ENCODE measurements around the gene EPB42. TPM values are rescaled to one million over a fixed set of nuclear protein-coding genes. Genes with fewer than 3 reads are reported as not detected.

The EPB42 gene
- polyA plus RNA-seq, 1 donor (not counting 4 experiments of a cell fraction or from before 2014, with no cell fraction given), result not detected

DNA sequence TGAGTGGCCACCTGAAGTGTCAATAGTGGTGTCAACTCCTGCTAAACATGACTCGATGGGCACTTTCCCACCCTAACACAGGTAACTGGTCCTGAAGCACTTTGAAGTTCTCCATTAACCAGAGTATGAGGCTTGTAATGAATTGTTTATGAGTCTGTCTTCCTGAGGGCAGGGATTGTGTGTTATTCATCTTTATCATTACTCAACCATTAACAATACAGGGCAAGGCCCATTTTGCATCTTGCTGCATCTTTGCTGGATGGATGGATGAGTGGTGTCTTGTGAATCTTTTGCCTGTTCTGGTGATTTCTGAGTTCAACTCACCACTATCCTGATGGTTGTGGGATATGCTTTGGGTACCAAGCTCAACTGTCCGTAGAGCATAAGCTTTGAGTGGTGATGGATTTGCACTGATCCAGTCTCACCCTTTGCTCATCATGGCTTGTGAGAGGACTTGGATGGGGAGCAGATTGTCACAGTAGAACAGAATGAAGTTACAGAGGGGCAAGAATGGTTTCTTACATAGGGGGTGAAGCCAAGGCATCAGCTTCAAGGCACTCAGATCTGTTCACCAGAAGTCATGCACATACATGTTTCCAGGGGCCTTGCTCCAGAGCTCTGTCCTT is 22.3 kb upstream of the EPB42 start:
- Histone ChIP-seq H3K9me1 (ENCODE audit: control insufficient read depth, extremely low read depth, insufficient read depth, low read length) (no peaks in the 10 kb centered on the region), H3K79me2 (ENCODE audit: control insufficient read depth, insufficient read depth, low read length) (no peaks in the 10 kb centered on the region), H3K27ac (ENCODE audit: control insufficient read depth, insufficient read depth, low read length) (no peak overlapping the region), H2AFZ (ENCODE audit: control insufficient read depth, low read length) (no peak overlapping the region), H3K4me1 (ENCODE audit: control insufficient read depth, extremely low read depth, insufficient read depth, low read length) (peaks cover 6% of the 10 kb centered on the region), H3K4me2 (ENCODE audit: control insufficient read depth, extremely low read depth, insufficient read depth, low read depth, low read length) (no peak overlapping the region), H3K4me3 (ENCODE audit: control insufficient read depth in 2 of 3, extremely low read depth in 1 of 3, insufficient read depth in 2 of 3, low read depth in 1 of 3, low read length in 3 of 3) (no peak overlapping the region), H3K9me3 (ENCODE audit: control insufficient read depth, low read depth, low read length) (no peaks in the 10 kb centered on the region), H3K9ac (ENCODE audit: control insufficient read depth, extremely low read depth, insufficient read depth, low read length) (no peak overlapping the region), H3K36me3 (ENCODE audit: control insufficient read depth in 2 of 2, extremely low read depth in 1 of 2, insufficient read depth in 2 of 2, low read length in 2 of 2) (no peaks in the 10 kb centered on the region), H3K27me3 (ENCODE audit: control insufficient read depth, extremely low read depth, insufficient read depth, low read length) (no peaks in the 10 kb centered on the region), H4K20me1 (ENCODE audit: control insufficient read depth, extremely low read depth, insufficient read depth, low read length) (no peaks in the 10 kb centered on the region)
- dilution Hi-C loops (cut with MboI; ENCODE audit: extremely low pct_ligation_motif_present, low sequenced_read_pairs), result no loop called here
- FAIRE-seq, result peak; percentile 13
- DNase-seq (ENCODE audit: low read depth, low spot score), result no peak
- TF ChIP-seq, protein P1, sequence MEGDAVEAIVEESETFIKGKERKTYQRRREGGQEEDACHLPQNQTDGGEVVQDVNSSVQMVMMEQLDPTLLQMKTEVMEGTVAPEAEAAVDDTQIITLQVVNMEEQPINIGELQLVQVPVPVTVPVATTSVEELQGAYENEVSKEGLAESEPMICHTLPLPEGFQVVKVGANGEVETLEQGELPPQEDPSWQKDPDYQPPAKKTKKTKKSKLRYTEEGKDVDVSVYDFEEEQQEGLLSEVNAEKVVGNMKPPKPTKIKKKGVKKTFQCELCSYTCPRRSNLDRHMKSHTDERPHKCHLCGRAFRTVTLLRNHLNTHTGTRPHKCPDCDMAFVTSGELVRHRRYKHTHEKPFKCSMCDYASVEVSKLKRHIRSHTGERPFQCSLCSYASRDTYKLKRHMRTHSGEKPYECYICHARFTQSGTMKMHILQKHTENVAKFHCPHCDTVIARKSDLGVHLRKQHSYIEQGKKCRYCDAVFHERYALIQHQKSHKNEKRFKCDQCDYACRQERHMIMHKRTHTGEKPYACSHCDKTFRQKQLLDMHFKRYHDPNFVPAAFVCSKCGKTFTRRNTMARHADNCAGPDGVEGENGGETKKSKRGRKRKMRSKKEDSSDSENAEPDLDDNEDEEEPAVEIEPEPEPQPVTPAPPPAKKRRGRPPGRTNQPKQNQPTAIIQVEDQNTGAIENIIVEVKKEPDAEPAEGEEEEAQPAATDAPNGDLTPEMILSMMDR (optimal IDR thresholded peaks at IDR 0.05 in 1 of 3, IDR thresholded peaks at IDR 0.05 in 1 of 3, conservative IDR thresholded peaks at IDR 0.05 in 1 of 3; ENCODE audit: extremely low read depth in 1 of 3, insufficient read depth in 2 of 3, low read length in 3 of 3), result no peak
- no peak for TF ChIP-seq EZH2 (IDR thresholded peaks at IDR 0.05; ENCODE audit: low read length)

DNA sequence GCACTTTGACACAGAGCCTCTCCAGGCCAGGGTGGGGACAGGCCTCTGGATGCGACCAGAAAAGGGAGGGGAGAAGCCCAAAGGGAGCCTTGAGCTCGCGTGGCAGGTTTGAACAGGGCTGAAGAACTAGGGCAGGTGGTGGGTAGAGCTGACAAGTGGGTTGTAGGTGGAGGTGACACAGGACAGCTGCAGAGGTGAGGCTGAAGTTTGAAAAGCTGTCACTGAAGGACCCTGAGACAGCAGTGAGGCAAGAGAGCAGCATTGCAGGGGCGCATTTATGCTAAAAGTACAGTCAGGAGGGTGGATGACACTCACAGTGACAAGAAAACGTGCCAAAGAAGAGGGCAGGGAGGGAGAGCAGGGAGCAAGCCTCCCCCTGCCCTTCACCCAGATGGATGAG is 21.8 kb upstream of the EPB42 start:
- Histone ChIP-seq H3K4me1 (ENCODE audit: control insufficient read depth, extremely low read depth, insufficient read depth, low read length) (peaks cover 6% of the 10 kb centered on the region), H3K9me1 (ENCODE audit: control insufficient read depth, extremely low read depth, insufficient read depth, low read length) (no peaks in the 10 kb centered on the region), H3K27ac (ENCODE audit: control insufficient read depth, insufficient read depth, low read length) (no peak overlapping the region), H3K4me2 (ENCODE audit: control insufficient read depth, extremely low read depth, insufficient read depth, low read depth, low read length) (no peak overlapping the region), H3K9me3 (ENCODE audit: control insufficient read depth, low read depth, low read length) (no peaks in the 10 kb centered on the region), H3K4me3 (ENCODE audit: control insufficient read depth in 2 of 3, extremely low read depth in 1 of 3, insufficient read depth in 2 of 3, low read depth in 1 of 3, low read length in 3 of 3) (no peak overlapping the region), H3K9ac (ENCODE audit: control insufficient read depth, extremely low read depth, insufficient read depth, low read length) (no peak overlapping the region), H3K36me3 (ENCODE audit: control insufficient read depth in 2 of 2, extremely low read depth in 1 of 2, insufficient read depth in 2 of 2, low read length in 2 of 2) (no peaks in the 10 kb centered on the region), H4K20me1 (ENCODE audit: control insufficient read depth, extremely low read depth, insufficient read depth, low read length) (no peaks in the 10 kb centered on the region), H3K27me3 (ENCODE audit: control insufficient read depth, extremely low read depth, insufficient read depth, low read length) (peaks cover 2% of the 10 kb centered on the region), H3K79me2 (ENCODE audit: control insufficient read depth, insufficient read depth, low read length) (no peaks in the 10 kb centered on the region), H2AFZ (ENCODE audit: control insufficient read depth, low read length) (no peak overlapping the region)
- dilution Hi-C loops (cut with MboI; ENCODE audit: extremely low pct_ligation_motif_present, low sequenced_read_pairs), result no loop called here
- DNase-seq (ENCODE audit: low read depth, low spot score) (no peak), FAIRE-seq (no peak)
- TF ChIP-seq EZH2 (IDR thresholded peaks at IDR 0.05; ENCODE audit: low read length), result no peak
- TF ChIP-seq, protein P1 (optimal IDR thresholded peaks at IDR 0.05 in 1 of 3, IDR thresholded peaks at IDR 0.05 in 1 of 3, conservative IDR thresholded peaks at IDR 0.05 in 1 of 3; ENCODE audit: extremely low read depth in 1 of 3, insufficient read depth in 2 of 3, low read length in 3 of 3), result no peak
